ENCODE data around the gene CXCL16.

Gene CXCL16

DNA sequence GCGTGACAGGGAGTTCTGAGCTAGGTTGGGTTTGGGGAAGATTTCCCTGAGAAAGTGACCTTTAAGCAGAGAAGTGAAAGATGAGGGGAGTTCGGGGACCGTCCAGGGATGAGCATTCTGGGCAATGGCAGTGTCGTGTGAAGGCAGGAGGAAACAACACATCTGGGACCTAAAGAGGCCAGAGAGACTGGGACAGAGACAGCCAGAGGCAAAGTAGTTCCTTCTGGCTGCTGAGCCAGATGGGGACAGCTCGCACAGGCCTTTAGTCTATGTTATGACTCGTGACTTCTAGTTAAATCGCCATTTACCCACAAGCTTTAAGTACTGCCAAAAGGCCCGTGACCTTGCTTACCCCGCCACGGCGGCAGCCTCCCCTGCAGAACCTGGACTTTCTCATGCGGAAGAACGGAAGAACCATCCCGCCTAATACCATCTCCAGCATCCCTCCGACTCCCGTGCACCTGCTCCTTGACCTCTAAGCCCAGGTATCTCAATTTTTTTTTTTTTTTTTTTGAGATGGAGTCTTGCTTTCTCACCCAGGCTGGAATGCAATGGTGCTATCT lies 17.0 kb downstream of the CXCL16 start:
- Histone ChIP-seq H3K36me3 (ENCODE audit: control insufficient read depth in 5 of 5, insufficient read depth in 5 of 5, low read length in 5 of 5) (peaks cover 0 to 30% (median 11%) of the 10 kb centered on the region in 5 donors), H3K4me3 (ENCODE audit: low read depth in 1 of 5, low read length in 5 of 5) (no peak overlapping the region), H3K4me1 (ENCODE audit: control insufficient read depth in 5 of 5, insufficient read depth in 5 of 5, low read length in 5 of 5) (no peaks in the 10 kb centered on the region), H3K27me3 (ENCODE audit: control insufficient read depth in 5 of 5, insufficient read depth in 4 of 5, low read length in 5 of 5) (no peaks in the 10 kb centered on the region), H3K9ac (ENCODE audit: low read length in 5 of 5) (no peak overlapping the region), H3K9me3 (ENCODE audit: control insufficient read depth in 5 of 5, low read length in 5 of 5) (no peaks in the 10 kb centered on the region), H3K27ac (ENCODE audit: low read depth, low read length) (no peak overlapping the region)

DNA sequence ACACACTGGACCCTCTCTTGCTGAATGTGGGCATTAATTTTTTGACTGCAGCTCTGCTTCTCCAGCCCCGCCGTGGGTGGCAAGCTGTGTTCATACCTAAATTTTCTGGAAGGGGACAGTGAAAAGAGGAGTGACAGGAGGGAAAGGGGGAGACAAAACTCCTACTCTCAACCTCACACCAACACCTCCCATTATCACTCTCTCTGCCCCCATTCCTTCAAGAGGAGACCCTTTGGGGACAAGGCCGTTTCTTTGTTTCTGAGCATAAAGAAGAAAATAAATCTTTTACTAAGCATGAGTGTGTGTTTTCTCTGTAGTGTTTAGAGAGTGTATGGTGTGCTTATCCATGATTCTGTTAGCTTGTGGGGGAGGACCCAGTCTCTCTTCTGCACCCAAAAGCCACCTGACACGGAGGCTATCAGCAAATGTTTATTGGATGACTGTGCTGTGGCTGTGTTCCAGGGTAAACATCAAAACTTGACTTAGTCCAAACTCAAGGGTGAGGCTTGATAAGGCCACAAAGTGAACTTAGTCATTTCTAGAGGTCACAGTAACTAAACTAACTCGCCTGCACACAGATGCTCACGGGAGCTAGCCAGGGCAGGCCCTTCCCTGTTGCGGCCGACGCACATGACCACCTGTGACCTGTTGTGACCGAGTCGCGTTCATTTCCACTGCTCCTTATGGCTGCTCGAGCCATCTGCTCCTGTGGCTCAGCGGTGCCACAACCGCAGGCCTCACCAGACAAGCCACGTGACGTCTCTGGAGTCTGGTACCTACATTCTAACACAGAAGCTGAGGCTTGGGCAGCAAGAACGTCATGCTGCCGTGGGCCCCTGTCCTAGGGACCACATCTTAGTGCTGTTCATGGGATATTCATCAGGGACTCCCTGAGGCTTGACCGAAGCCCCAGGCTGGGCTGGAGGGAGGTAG lies 18.3 kb downstream of the CXCL16 start:
- Histone ChIP-seq H3K9me3 (ENCODE audit: control insufficient read depth in 5 of 5, low read length in 5 of 5) (no peaks in the 10 kb centered on the region), H3K36me3 (ENCODE audit: control insufficient read depth in 5 of 5, insufficient read depth in 5 of 5, low read length in 5 of 5) (peaks cover 0 to 43% (median 18%) of the 10 kb centered on the region in 5 donors), H3K4me1 (ENCODE audit: control insufficient read depth in 5 of 5, insufficient read depth in 5 of 5, low read length in 5 of 5) (no peaks in the 10 kb centered on the region), H3K9ac (ENCODE audit: low read length in 5 of 5) (no peak overlapping the region), H3K27ac (ENCODE audit: low read depth, low read length) (no peak overlapping the region), H3K27me3 (ENCODE audit: control insufficient read depth in 5 of 5, insufficient read depth in 4 of 5, low read length in 5 of 5) (no peaks in the 10 kb centered on the region), H3K4me3 (ENCODE audit: low read depth in 1 of 5, low read length in 5 of 5) (no peak overlapping the region)

DNA sequence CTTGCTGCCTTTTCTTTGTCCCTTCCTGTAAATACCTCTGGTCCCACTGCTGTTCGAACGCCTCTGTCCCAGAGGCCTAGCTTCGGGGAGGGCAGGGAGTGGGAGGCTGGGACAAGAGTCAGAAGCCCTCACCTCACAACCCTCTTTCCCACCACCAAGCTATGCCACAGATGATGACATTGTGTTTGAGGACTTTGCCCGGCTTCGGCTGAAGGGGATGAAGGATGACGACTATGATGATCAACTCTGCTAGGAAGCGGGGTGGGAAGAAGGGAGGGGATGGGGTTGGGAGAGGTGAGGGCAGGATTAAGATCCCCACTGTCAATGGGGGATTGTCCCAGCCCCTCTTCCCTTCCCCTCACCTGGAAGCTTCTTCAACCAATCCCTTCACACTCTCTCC lies 18.9 kb downstream of the CXCL16 start:
- Histone ChIP-seq H3K9me3 (ENCODE audit: control insufficient read depth in 5 of 5, low read length in 5 of 5) (no peaks in the 10 kb centered on the region), H3K4me1 (ENCODE audit: control insufficient read depth in 5 of 5, insufficient read depth in 5 of 5, low read length in 5 of 5) (peaks cover 0 to 5% (median 0%) of the 10 kb centered on the region in 5 donors), H3K4me3 (ENCODE audit: low read depth in 1 of 5, low read length in 5 of 5) (no peak overlapping the region), H3K9ac (ENCODE audit: low read length in 5 of 5) (no peak overlapping the region), H3K27me3 (ENCODE audit: control insufficient read depth in 5 of 5, insufficient read depth in 4 of 5, low read length in 5 of 5) (no peaks in the 10 kb centered on the region), H3K36me3 (ENCODE audit: control insufficient read depth in 5 of 5, insufficient read depth in 5 of 5, low read length in 5 of 5) (peaks cover 0 to 48% (median 21%) of the 10 kb centered on the region in 5 donors), H3K27ac (ENCODE audit: low read depth, low read length) (no peak overlapping the region)

DNA sequence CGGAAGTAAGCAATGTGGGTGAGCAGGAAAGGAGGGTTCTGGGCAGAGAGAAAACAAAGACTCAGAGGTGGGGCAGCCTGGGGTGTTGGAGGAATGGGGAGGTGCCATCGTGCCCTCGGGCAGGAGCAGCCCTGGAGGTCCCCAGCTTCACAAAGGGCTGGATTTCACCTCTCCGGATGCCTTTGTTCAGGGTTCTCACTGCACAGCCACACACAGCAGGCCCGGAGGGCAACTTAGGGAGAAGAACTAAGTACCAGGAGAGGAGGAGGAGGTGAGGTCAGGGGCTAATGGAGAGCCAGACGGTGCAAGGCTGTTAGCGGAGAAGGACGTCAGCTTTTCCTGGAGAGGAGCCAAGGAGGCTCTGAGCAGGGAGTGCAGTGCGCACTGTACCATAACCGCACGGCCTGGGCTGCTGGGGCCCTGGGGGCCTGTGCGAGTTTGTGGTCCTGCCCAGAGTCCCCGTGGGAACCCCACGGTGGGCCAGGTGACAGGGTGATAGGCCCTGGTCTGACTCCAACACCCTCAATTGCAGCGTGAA lies 20.0 kb downstream of the CXCL16 start:
- Histone ChIP-seq H3K4me3 (ENCODE audit: low read depth in 1 of 5, low read length in 5 of 5) (no peak overlapping the region), H3K27ac (ENCODE audit: low read depth, low read length) (no peak overlapping the region), H3K4me1 (ENCODE audit: control insufficient read depth in 5 of 5, insufficient read depth in 5 of 5, low read length in 5 of 5) (peaks cover 0 to 15% (median 0%) of the 10 kb centered on the region in 5 donors), H3K27me3 (ENCODE audit: control insufficient read depth in 5 of 5, insufficient read depth in 4 of 5, low read length in 5 of 5) (no peaks in the 10 kb centered on the region), H3K9ac (ENCODE audit: low read length in 5 of 5) (no peak overlapping the region), H3K9me3 (ENCODE audit: control insufficient read depth in 5 of 5, low read length in 5 of 5) (no peaks in the 10 kb centered on the region), H3K36me3 (ENCODE audit: control insufficient read depth in 5 of 5, insufficient read depth in 5 of 5, low read length in 5 of 5) (peaks cover 0 to 58% (median 21%) of the 10 kb centered on the region in 5 donors)

DNA sequence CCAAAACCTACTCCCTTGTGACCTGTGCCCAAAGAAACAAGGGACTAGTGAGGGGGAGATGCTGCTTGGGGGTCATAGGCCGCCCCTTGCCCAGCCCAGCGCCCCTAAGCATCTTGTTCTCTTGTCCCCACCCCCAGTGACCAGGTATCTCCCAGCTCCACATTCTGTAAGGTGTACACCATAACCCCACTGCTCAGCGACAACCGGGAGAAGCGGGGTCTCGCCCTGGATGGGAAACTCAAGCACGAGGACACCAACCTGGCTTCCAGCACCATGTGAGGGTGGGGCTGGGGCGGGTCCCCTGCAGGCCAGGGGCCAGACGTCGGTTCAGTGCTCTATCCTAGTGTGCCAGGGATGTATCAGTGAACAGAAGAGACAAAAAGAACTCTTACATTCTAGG lies 20.6 kb downstream of the CXCL16 start:
- Histone ChIP-seq H3K9ac (ENCODE audit: low read length in 5 of 5) (no peak overlapping the region), H3K27me3 (ENCODE audit: control insufficient read depth in 5 of 5, insufficient read depth in 4 of 5, low read length in 5 of 5) (no peaks in the 10 kb centered on the region), H3K4me3 (ENCODE audit: low read depth in 1 of 5, low read length in 5 of 5) (no peak overlapping the region), H3K9me3 (ENCODE audit: control insufficient read depth in 5 of 5, low read length in 5 of 5) (no peaks in the 10 kb centered on the region), H3K4me1 (ENCODE audit: control insufficient read depth in 5 of 5, insufficient read depth in 5 of 5, low read length in 5 of 5) (peaks cover 0 to 18% (median 0%) of the 10 kb centered on the region in 5 donors), H3K36me3 (ENCODE audit: control insufficient read depth in 5 of 5, insufficient read depth in 5 of 5, low read length in 5 of 5) (peaks cover 0 to 58% (median 21%) of the 10 kb centered on the region in 5 donors), H3K27ac (ENCODE audit: low read depth, low read length) (no peak overlapping the region)

DNA sequence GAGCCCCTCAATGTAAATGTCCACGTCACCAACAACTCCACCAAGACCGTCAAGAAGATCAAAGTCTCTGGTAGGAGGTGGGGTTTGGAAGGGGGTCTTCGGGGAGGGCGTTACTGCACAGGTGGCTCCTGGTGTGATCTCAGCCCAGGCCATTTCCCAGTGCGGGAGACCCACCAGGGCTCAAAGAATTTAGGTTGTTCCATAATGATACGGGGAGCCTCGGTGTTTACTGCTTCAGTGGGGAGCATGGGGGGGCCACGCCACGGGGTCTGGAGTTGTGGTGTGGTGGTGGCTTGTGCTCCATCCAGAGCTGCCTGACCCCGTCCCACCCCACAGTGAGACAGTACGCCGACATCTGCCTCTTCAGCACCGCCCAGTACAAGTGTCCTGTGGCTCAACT lies 21.5 kb downstream of the CXCL16 start:
- Histone ChIP-seq H3K27me3 (ENCODE audit: control insufficient read depth in 5 of 5, insufficient read depth in 4 of 5, low read length in 5 of 5) (no peaks in the 10 kb centered on the region), H3K9ac (ENCODE audit: low read length in 5 of 5) (no peak overlapping the region), H3K4me3 (ENCODE audit: low read depth in 1 of 5, low read length in 5 of 5) (no peak overlapping the region), H3K9me3 (ENCODE audit: control insufficient read depth in 5 of 5, low read length in 5 of 5) (no peaks in the 10 kb centered on the region), H3K4me1 (ENCODE audit: control insufficient read depth in 5 of 5, insufficient read depth in 5 of 5, low read length in 5 of 5) (peaks cover 0 to 24% (median 3%) of the 10 kb centered on the region in 5 donors), H3K36me3 (ENCODE audit: control insufficient read depth in 5 of 5, insufficient read depth in 5 of 5, low read length in 5 of 5) (peaks cover 0 to 58% (median 21%) of the 10 kb centered on the region in 5 donors), H3K27ac (ENCODE audit: low read depth, low read length) (no peak overlapping the region)

DNA sequence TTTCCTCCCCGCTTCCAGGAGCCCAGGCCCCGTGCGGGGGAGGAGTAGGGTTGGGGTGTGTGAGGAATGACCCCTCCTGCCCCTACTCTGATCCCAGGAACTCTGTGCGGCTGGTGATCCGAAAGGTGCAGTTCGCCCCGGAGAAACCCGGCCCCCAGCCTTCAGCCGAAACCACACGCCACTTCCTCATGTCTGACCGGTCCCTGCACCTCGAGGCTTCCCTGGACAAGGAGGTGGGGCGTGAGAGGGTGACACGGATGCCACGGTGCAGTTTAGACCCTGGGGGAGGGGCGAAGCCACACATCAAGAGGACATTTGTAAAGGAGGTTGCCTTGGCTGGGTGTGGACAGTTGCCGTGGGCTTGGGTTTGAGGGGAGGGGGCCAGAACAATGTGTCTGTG lies 21.9 kb downstream of the CXCL16 start:
- Histone ChIP-seq H3K27ac (ENCODE audit: low read depth, low read length) (no peak overlapping the region), H3K4me1 (ENCODE audit: control insufficient read depth in 5 of 5, insufficient read depth in 5 of 5, low read length in 5 of 5) (peaks cover 0 to 24% (median 3%) of the 10 kb centered on the region in 5 donors), H3K27me3 (ENCODE audit: control insufficient read depth in 5 of 5, insufficient read depth in 4 of 5, low read length in 5 of 5) (no peaks in the 10 kb centered on the region), H3K9me3 (ENCODE audit: control insufficient read depth in 5 of 5, low read length in 5 of 5) (no peaks in the 10 kb centered on the region), H3K36me3 (ENCODE audit: control insufficient read depth in 5 of 5, insufficient read depth in 5 of 5, low read length in 5 of 5) (peaks cover 0 to 58% (median 21%) of the 10 kb centered on the region in 5 donors), H3K9ac (ENCODE audit: low read length in 5 of 5) (no peak overlapping the region), H3K4me3 (ENCODE audit: low read depth in 1 of 5, low read length in 5 of 5) (no peak overlapping the region)

DNA sequence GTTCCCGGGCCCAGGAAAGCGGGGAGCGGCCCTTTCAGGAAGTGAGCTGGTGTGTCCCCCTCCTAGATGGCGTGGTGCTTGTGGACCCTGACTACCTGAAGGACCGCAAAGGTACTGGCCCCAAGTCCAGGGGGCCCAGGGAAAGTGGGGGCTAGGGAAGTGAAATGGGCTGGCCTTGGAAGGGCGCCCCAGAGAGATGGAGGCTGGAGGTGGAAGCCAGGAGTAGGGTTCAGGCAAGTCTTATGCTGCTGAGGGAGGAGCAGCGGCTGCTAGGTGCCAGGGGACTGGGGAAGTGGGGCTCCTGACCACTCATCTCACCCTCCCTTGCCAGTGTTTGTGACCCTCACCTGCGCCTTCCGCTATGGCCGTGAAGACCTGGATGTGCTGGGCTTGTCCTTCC lies 23.6 kb downstream of the CXCL16 start:
- H3K4me1 ChIP-seq (ENCODE audit: control insufficient read depth in 5 of 5, insufficient read depth in 5 of 5, low read length in 5 of 5), result peaks cover 0 to 40% (median 19%) of the 10 kb centered on the region in 5 donors
- H3K27me3 ChIP-seq (ENCODE audit: control insufficient read depth in 5 of 5, insufficient read depth in 4 of 5, low read length in 5 of 5), result no peaks in the 10 kb centered on the region
- no peak overlapping the region for H3K27ac ChIP-seq (ENCODE audit: low read depth, low read length)
- H3K9ac ChIP-seq (ENCODE audit: low read length in 5 of 5), result peak overlapping the region in 1 of 5 donors; percentile 12
- peaks cover 0 to 58% (median 21%) of the 10 kb centered on the region in 5 donors for H3K36me3 ChIP-seq (ENCODE audit: control insufficient read depth in 5 of 5, insufficient read depth in 5 of 5, low read length in 5 of 5)
- H3K4me3 ChIP-seq (ENCODE audit: low read depth in 1 of 5, low read length in 5 of 5), result no peak overlapping the region
- no peaks in the 10 kb centered on the region for H3K9me3 ChIP-seq (ENCODE audit: control insufficient read depth in 5 of 5, low read length in 5 of 5)

DNA sequence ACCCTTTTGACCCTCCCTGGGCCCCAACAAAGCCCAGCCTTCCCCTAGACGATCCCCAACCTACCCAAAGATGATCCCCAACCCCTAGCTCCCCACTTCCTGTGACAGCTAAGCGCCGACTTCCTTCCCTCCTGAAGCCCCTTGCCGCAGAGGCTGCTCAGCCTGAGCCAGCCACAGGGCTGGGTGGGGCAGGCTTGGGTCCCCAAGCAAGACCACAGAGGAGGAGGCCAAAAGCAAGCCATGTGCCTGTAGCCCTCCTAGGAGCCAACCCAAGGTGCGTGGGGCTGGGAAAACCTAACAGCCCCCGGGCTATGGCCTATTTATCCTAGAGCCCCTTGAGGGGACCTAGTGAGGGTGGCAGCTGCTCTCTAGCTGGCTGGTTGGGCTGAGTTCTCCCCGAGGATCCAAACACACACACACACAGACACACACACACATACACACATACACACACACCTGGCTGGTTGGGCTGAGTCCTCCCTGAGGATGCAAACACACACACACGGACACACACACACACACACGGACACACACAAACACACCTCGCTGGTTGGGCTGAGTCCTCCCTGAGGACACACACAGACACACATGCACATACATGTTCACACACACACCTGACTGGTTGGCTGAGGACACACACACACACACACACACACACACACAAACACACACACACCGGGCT lies 24.5 kb downstream of the CXCL16 start:
- Histone ChIP-seq H3K36me3 (ENCODE audit: control insufficient read depth in 5 of 5, insufficient read depth in 5 of 5, low read length in 5 of 5) (peaks cover 0 to 51% (median 21%) of the 10 kb centered on the region in 5 donors), H3K9ac (ENCODE audit: low read length in 5 of 5) (peak overlapping the region in 1 of 5 donors; percentile 35), H3K9me3 (ENCODE audit: control insufficient read depth in 5 of 5, low read length in 5 of 5) (no peaks in the 10 kb centered on the region), H3K4me1 (ENCODE audit: control insufficient read depth in 5 of 5, insufficient read depth in 5 of 5, low read length in 5 of 5) (peaks cover 0 to 45% (median 23%) of the 10 kb centered on the region in 5 donors), H3K27ac (ENCODE audit: low read depth, low read length) (no peak overlapping the region), H3K4me3 (ENCODE audit: low read depth in 1 of 5, low read length in 5 of 5) (peak overlapping the region in 1 of 5 donors; percentile 31), H3K27me3 (ENCODE audit: control insufficient read depth in 5 of 5, insufficient read depth in 4 of 5, low read length in 5 of 5) (no peaks in the 10 kb centered on the region)
